HG03095 (cell line): ENCODE measurements around the gene PFN1.

ENCODE experiments used
- ATAC-seq: cut with Tn5 transposase; IDR thresholded peaks from one replicate; pipeline ENCODE4 v1.9.1; 2021; ENCODE audit warnings: moderate library complexity; ENCODE audit not compliant: unreplicated experiment

Gene PFN1

GRCh38 chr17:4946312-4946976 lies 1.9 kb downstream of the PFN1 start:
- no peak for ATAC-seq

DNA sequence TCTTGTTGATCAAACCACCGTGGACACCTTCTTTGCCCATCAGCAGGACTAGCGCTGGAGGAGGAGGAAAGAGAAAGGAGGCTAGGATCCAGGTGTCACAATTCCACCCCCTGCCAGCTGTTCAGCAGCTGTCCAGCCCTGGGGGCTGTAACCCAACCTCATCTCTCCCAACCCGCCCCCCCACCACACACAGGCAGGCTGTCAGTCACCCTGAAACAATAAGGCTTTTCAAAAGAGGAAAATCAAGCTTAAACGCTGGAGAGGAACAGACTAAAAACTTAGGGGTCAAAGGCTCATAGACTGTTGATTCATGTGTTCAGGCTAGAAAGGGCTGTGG lies 2.4 kb downstream of the PFN1 start:
- no peak for ATAC-seq

GRCh38 chr17:4945176-4945943 lies 3.0 kb downstream of the PFN1 start:
- peak; percentile 32 for ATAC-seq

DNA sequence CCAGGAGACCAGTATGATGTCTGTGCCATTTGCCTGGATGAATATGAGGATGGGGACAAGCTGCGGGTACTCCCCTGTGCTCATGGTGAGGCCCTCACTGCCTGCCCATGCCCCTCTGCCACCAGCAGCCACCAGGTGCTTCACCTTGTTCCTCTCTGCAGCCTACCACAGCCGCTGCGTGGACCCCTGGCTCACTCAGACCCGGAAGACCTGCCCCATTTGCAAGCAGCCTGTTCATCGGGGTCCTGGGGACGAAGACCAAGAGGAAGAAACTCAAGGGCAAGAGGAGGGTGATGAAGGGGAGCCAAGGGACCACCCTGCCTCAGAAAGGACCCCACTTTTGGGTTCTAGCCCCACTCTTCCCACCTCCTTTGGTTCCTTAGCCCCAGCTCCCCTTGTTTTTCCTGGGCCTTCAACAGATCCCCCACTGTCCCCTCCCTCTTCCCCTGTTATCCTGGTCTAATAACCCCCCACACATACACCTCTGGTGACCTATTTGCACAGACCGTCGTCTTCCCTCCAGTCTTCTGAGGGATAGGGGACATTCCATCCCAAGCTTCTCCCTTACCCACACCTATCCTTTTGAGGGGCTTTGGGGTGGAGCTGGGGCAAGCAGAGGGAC lies 3.7 kb downstream of the PFN1 start:
- no peak for ATAC-seq

DNA sequence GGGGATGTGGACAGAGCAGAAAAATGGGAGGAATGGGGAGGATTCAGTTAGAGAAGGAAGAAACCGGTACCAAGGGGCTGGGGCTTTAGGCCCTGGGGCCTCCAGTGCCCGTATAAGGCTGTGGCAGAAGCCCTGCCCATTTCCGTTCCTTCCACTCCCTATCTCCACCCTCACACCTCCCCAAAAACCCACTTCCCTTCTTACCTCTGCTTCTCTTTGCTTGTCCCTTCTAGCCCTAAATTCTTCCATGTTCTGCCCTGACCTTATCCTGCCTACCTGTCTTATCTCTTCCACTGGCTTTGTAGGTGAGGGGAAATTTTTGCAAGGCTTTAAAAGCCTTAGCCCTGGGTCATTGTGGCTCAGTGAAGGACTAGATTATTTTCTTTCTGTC lies 4.2 kb downstream of the PFN1 start:
- ATAC-seq = no peak

- no peak for ATAC-seq
These were observed 5.4 kb downstream of the PFN1 start for GRCh38 chr17:4942760-4943508.

DNA sequence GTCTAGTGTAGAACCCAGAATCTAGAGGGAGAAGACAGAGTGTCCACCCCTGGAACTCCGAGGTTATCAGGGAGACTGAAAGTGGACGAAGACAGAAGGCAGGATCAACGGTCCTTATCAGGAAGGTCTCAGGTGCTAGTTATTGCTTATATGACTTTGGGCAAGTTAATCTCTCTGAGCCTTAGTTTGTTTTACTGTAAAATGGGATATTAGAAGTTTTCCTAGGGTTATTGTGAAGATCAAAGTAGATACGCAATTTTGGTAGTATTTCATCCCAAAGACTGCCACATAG lies 7.1 kb downstream of the PFN1 start:
- ATAC-seq = no peak

DNA sequence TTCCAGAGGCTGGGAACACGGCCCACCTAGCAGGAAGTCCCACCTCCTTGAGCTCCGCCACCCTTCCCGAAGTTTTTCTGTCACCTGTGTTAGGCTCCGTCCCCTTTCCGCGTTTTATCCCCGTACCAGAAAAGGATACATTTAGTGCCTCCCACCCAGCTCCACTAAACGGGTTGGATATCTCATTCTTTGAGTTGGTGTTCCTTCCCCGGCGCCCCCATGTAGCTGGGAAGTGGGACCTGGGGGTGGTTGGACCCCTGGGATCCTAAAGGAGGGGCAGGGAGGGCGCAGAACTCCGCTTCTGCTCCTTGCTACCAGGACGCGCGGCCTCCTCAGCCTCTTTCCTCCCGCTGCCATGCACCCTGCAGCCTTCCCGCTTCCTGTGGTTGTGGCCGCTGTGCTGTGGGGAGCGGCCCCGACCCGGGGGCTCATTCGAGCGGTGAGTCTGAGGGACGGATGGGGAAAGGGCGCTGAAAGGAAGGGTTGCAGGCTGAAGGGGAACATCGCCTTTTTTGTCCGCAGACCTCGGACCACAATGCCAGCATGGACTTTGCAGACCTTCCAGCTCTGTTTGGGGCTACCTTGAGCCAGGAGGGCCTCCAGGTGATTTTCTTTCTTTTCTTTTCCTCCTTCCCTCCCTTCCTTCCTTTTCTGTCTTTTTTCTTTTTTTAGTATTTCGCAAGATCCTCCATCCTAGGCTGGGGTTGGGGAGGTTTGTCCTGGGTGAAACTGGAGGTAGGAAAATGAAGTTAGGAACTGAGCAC lies 7.6 kb downstream of the PFN1 start:
- ATAC-seq = peak; percentile 5

GRCh38 chr17:4939796-4940554 lies 8.4 kb downstream of the PFN1 start, which contains the start of the genes RNF167 and SLC25A11:
RNF167 (plus strand) TSS chr17:4940268; CDS start chr17:4940910, 642 bp downstream.
SLC25A11 (minus strand) TSS chr17:4940046; CDS start chr17:4939910, 136 bp downstream.
- ATAC-seq = peak; percentile 67

- ATAC-seq = no peak
These were observed 8.9 kb downstream of the PFN1 start for GRCh38 chr17:4939546-4939795.

DNA sequence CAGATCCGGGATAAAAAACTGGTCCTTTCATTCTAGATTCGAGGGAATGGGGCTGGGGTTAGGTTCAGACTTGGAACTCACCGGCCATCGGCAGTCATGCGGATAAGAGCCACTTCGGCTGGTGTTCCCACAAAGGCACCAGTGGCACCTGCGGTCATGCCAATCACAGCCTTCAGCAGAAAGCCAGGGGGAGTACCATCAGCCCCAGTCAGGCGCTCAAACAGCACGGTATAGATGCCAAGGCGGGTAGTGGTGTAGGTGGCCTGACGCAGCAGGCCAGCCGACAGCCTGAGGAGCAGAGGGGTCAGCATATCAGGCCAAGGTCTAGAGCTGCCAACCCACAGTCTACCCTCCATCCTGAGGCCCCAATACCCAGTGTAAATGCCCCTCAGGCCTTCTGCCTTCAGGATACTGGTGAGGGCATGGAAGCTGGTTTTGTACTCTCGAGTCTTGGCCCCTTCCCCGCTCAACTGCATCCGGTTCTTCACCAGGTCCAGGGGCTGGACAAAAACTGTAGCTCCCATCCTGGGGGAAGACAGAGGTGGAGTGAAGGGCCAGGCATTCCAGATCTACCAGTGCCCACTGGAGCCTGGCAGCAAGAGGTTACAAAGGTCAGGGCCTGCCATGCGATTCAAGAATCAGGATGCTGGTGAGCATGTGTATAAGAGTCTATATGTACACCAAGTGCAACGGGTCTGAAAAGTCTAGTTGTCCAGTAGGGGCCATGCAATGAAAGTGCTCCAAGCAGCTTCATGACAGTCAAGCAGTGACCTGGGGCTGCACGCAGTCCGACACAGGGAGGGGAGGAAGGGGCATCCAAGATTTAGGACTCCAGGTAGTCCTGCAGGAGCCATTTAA lies 9.4 kb downstream of the PFN1 start:
- ATAC-seq = no peak

DNA sequence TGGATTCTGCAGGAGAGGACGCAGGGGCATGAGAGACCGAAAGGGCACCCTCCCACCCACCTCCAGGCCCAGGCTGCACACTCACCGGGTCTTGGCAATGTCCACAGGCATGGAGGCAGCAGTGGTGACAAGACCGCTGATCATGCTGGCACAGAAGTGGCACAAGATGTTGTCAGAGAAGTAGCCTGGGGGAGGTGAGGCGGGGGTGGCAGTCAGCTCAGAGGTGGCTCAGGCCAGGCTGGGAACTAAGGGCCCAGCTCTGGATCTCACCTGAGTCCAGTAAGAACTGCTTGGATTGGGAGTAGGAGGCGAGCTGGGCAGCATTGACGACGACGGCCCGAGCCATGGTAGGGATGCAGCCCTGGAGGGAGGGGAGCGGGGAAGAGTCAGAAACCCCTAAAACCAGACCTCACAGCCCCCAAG lies 10.2 kb downstream of the PFN1 start:
- no peak for ATAC-seq

GRCh38 chr17:4937553-4937952 lies 10.8 kb downstream of the PFN1 start:
- no peak for ATAC-seq

GRCh38 chr17:4936436-4936835 lies 11.9 kb downstream of the PFN1 start:
- no peak for ATAC-seq

- no peak for ATAC-seq
These were observed 12.7 kb downstream of the PFN1 start for GRCh38 chr17:4935650-4936049.

GRCh38 chr17:4934173-4934979 lies 14.0 kb downstream of the PFN1 start:
- ATAC-seq = no peak

DNA sequence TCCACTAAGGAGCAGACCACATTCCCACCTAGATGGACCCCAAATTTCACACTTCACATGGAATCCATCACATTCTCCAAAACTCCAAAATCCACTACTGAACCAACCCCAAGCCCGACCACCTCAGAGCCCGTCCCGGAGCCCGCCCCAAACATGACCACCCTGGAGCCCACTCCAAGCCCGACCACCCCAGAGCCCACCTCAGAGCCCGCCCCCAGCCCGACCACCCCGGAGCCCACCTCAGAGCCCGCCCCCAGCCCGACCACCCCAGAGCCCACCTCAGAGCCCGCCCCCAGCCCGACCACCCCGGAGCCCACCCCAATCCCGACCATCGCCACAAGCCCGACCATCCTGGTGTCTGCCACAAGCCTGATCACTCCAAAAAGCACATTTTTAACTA lies 14.7 kb downstream of the PFN1 start:
- ATAC-seq = no peak

DNA sequence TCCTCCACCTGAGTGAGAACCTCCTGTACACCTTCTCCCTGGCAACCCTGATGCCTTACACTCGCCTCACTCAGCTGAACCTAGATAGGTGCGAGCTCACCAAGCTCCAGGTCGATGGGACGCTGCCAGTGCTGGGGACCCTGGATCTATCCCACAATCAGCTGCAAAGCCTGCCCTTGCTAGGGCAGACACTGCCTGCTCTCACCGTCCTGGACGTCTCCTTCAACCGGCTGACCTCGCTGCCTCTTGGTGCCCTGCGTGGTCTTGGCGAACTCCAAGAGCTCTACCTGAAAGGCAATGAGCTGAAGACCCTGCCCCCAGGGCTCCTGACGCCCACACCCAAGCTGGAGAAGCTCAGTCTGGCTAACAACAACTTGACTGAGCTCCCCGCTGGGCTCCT lies 15.6 kb downstream of the PFN1 start:
- no peak for ATAC-seq

- ATAC-seq = no peak
These were observed 16.4 kb downstream of the PFN1 start, which contains the start of gene GP1BA for GRCh38 chr17:4931963-4932362. GP1BA (plus strand) TSS chr17:4932277; CDS start chr17:4932605, 328 bp downstream.
